ENCODE results near the gene SNRPD3. TPM values are rescaled to one million over a fixed set of nuclear protein-coding genes. Genes with fewer than 3 reads are reported as not detected.

Gene SNRPD3
- 95.1 to 110 TPM (median 102 TPM) in 3 replicates for total RNA-seq

GRCh38 chr22:24555165-24556039 is at the start of gene SNRPD3:
SNRPD3 (plus strand) TSS chr22:24555999; CDS start chr22:24557675, 1,676 bp downstream.
- Mint-ChIP-seq H3K4me1 (peaks cover 38% of the 10 kb centered on the region), H3K4me3 (peak within 1 kb of the TSS; percentile 91), H3K27me3 (ENCODE audit: low read depth) (no peaks in the 10 kb centered on the region), H3K27ac (peak within 1 kb of the TSS; percentile 99), H3K9me3 (no peaks in the 10 kb centered on the region), H3K36me3 (peaks cover 10% of the 10 kb centered on the region)
- DNase-seq (ENCODE audit: low spot score in 2 of 2, unreplicated experiment in 2 of 2), result peak; percentile 97 to 99
- TF ChIP-seq CTCF (IDR thresholded peaks at IDR 0.05; ENCODE audit: unreplicated experiment), result no peak

- no peak for DNase-seq (ENCODE audit: low spot score in 2 of 2, unreplicated experiment in 2 of 2)
- TF ChIP-seq CTCF (IDR thresholded peaks at IDR 0.05; ENCODE audit: unreplicated experiment), result no peak
- Mint-ChIP-seq H3K4me3 (no peak overlapping the region), H3K9me3 (no peaks in the 10 kb centered on the region), H3K27me3 (ENCODE audit: low read depth) (peaks cover 14% of the 10 kb centered on the region), H3K36me3 (no peaks in the 10 kb centered on the region), H3K27ac (no peak overlapping the region), H3K4me1 (peaks cover 14% of the 10 kb centered on the region)
Measured at GRCh38 chr22:24506802-24507438, 48.9 kb upstream of the SNRPD3 start.

DNA sequence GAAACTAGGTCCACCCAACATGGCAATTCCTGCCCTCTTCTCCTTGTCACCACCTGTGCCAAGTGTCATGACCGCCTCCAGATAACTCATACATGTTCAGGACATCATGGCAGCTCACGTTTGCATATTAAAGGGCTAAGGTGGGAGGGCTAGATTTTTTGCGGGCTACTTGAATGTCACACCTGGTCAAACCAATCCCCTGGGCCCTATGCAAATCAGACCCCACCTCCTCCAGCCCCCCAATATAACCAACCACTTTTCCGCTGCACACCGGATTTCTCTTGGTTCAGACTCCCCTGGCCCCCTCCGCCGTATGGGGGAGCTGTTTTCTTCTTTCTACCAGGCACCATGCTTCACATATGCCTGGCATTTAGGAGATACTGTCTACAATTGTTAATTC is 48.1 kb upstream of the SNRPD3 start:
- no peak for DNase-seq (ENCODE audit: low spot score in 2 of 2, unreplicated experiment in 2 of 2)
- H3K27ac Mint-ChIP-seq, result no peak overlapping the region

GRCh38 chr22:24510637-24511625 is 44.9 kb upstream of the SNRPD3 start:
- DNase-seq (ENCODE audit: low spot score in 2 of 2, unreplicated experiment in 2 of 2), result no peak
- Mint-ChIP-seq H3K4me1 (peaks cover 16% of the 10 kb centered on the region), H3K36me3 (no peaks in the 10 kb centered on the region), H3K27me3 (ENCODE audit: low read depth) (peaks cover 16% of the 10 kb centered on the region), H3K4me3 (no peak overlapping the region), H3K27ac (no peak overlapping the region), H3K9me3 (no peaks in the 10 kb centered on the region)
- no peak for TF ChIP-seq CTCF (IDR thresholded peaks at IDR 0.05; ENCODE audit: unreplicated experiment)

More for the DNA sequence above, 48.1 kb upstream of the SNRPD3 start:
- Mint-ChIP-seq H3K4me3 (no peak overlapping the region), H3K9me3 (no peaks in the 10 kb centered on the region), H3K4me1 (peaks cover 16% of the 10 kb centered on the region), H3K36me3 (no peaks in the 10 kb centered on the region), H3K27me3 (ENCODE audit: low read depth) (peaks cover 16% of the 10 kb centered on the region)
- TF ChIP-seq CTCF (IDR thresholded peaks at IDR 0.05; ENCODE audit: unreplicated experiment), result no peak

DNA sequence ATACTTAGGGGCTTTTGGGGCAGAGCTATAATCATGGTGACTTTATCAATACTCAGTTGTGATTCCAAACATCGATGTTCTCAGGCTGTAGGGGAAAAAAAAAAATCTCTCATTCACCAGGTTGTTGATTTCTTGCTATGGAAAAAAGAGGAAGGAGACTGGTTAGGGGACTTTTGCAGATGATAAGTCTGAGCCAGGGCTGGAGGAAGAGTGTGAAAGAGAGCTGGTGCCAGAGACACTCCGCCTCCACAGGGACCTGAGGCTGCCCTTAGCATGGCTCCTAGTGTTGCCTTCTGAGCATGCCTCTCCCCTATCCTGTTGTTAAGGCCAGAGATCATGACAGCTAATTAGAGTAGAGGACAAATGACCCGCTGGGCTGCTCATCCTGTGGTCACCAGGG is 43.8 kb upstream of the SNRPD3 start:
- H3K4me1 Mint-ChIP-seq, result peaks cover 24% of the 10 kb centered on the region
- no peak for TF ChIP-seq CTCF (IDR thresholded peaks at IDR 0.05; ENCODE audit: unreplicated experiment)
- H3K27me3 Mint-ChIP-seq (ENCODE audit: low read depth), result peaks cover 11% of the 10 kb centered on the region
- no peak for DNase-seq (ENCODE audit: low spot score in 2 of 2, unreplicated experiment in 2 of 2)
- H3K36me3 Mint-ChIP-seq, result no peaks in the 10 kb centered on the region
- no peak overlapping the region for H3K4me3 Mint-ChIP-seq
- no peaks in the 10 kb centered on the region for H3K9me3 Mint-ChIP-seq
- no peak overlapping the region for H3K27ac Mint-ChIP-seq

All from mesothelial cell of epicardium (in vitro differentiated cells).